ENCODE data around the gene UBE2V1. TPM values are rescaled to one million over a fixed set of nuclear protein-coding genes. Genes with fewer than 3 reads are reported as not detected.

Gene UBE2V1
- total and polyA plus RNA-seq, 2 of the 13 experiments (the other 11 are each of a cell fraction or from before 2014, with no cell fraction given): 81.3 to 132 TPM

DNA sequence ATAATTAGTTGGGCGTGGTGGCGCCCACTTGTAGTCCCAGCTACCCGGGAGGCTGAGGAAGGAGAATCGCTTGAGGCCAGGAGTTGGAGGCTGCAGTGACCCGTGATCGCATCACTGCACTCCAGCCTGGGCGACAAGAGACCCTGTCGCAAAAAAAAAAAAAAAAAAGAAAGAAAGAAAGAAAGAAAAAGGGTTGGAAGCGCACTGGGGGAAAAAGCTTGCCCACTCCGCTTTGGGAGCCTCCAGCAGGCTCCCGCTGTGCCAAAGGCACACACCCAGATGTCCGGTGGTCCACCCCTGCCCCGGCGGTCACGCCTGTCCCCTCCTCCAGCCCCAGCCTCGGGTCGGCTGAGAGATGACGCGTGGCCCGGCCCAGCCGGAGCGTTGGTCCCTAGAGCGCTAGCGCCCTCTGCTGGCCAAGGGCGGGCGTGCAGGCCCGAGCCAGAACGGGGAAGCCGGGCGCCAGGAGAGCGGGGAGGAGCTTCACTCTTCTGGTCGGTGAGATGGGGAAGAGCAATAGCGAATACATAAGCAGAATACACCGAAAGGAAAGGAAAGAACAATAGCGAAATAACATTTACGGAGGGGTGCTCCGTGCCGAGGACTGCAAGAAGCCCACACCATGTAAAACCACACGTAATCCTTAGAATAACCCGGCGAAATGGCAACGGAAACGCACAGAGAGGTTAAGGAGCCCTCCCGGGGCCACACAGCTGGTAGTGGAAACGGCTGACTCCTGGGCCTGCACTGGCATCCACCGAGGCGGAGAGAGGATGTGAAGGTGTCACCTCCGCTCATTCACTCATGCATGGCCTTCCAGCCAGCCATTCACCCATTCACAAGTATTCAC lies 41.7 kb downstream of the UBE2V1 start (continued):
- TF ChIP-seq, protein P1, sequence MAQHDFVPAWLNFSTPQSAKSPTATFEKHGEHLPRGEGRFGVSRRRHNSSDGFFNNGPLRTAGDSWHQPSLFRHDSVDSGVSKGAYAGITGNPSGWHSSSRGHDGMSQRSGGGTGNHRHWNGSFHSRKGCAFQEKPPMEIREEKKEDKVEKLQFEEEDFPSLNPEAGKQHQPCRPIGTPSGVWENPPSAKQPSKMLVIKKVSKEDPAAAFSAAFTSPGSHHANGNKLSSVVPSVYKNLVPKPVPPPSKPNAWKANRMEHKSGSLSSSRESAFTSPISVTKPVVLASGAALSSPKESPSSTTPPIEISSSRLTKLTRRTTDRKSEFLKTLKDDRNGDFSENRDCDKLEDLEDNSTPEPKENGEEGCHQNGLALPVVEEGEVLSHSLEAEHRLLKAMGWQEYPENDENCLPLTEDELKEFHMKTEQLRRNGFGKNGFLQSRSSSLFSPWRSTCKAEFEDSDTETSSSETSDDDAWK (CRISPR knock-in tag; IDR thresholded peaks at IDR 0.05): no peak
- TF ChIP-seq, protein P2, sequence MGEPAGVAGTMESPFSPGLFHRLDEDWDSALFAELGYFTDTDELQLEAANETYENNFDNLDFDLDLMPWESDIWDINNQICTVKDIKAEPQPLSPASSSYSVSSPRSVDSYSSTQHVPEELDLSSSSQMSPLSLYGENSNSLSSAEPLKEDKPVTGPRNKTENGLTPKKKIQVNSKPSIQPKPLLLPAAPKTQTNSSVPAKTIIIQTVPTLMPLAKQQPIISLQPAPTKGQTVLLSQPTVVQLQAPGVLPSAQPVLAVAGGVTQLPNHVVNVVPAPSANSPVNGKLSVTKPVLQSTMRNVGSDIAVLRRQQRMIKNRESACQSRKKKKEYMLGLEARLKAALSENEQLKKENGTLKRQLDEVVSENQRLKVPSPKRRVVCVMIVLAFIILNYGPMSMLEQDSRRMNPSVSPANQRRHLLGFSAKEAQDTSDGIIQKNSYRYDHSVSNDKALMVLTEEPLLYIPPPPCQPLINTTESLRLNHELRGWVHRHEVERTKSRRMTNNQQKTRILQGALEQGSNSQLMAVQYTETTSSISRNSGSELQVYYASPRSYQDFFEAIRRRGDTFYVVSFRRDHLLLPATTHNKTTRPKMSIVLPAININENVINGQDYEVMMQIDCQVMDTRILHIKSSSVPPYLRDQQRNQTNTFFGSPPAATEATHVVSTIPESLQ (CRISPR knock-in tag; conservative IDR thresholded peaks at IDR 0.05): peak; percentile 91; the same call in 1 of the 2 replicates
- TF ChIP-seq, protein P3, sequence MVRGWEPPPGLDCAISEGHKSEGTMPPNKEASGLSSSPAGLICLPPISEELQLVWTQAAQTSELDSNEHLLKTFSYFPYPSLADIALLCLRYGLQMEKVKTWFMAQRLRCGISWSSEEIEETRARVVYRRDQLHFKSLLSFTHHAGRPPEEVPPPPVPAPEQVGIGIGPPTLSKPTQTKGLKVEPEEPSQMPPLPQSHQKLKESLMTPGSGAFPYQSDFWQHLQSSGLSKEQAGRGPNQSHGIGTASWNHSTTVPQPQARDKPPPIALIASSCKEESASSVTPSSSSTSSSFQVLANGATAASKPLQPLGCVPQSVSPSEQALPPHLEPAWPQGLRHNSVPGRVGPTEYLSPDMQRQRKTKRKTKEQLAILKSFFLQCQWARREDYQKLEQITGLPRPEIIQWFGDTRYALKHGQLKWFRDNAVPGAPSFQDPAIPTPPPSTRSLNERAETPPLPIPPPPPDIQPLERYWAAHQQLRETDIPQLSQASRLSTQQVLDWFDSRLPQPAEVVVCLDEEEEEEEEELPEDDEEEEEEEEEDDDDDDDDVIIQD (CRISPR knock-in tag; IDR thresholded peaks at IDR 0.05; ENCODE audit: low read depth): 0 out of 2 replicates have a peak, but pooled peaks have one; percentile 58
- TF ChIP-seq HNF4A (CRISPR knock-in tag; IDR thresholded peaks at IDR 0.05): 0 out of 2 replicates have a peak, but pooled peaks have one; percentile 21
- TF ChIP-seq, protein P4, sequence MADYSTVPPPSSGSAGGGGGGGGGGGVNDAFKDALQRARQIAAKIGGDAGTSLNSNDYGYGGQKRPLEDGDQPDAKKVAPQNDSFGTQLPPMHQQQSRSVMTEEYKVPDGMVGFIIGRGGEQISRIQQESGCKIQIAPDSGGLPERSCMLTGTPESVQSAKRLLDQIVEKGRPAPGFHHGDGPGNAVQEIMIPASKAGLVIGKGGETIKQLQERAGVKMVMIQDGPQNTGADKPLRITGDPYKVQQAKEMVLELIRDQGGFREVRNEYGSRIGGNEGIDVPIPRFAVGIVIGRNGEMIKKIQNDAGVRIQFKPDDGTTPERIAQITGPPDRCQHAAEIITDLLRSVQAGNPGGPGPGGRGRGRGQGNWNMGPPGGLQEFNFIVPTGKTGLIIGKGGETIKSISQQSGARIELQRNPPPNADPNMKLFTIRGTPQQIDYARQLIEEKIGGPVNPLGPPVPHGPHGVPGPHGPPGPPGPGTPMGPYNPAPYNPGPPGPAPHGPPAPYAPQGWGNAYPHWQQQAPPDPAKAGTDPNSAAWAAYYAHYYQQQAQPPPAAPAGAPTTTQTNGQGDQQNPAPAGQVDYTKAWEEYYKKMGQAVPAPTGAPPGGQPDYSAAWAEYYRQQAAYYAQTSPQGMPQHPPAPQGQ (CRISPR knock-in tag; IDR thresholded peaks at IDR 0.05; ENCODE audit: borderline replicate concordance): no peak
- TF ChIP-seq MATR3 (CRISPR knock-in tag; IDR thresholded peaks at IDR 0.05): no peak
- TF ChIP-seq TARDBP (CRISPR knock-in tag; IDR thresholded peaks at IDR 0.05): peak; percentile 96
- peak; percentile 74 for TF ChIP-seq MED1 (CRISPR knock-in tag; IDR thresholded peaks at IDR 0.05)
- no peak for TF ChIP-seq ZFYVE20 (CRISPR knock-in tag; IDR thresholded peaks at IDR 0.05; ENCODE audit: borderline replicate concordance, low read depth)
- peak; percentile 90; the same call in 1 of the 2 replicates for TF ChIP-seq SRY (CRISPR knock-in tag; IDR thresholded peaks at IDR 0.05)
- no peak for TF ChIP-seq ZNF234 (CRISPR knock-in tag; conservative IDR thresholded peaks at IDR 0.05)
- peak; percentile 90; the same call in 1 of the 2 replicates for TF ChIP-seq NRL (CRISPR knock-in tag; IDR thresholded peaks at IDR 0.05; ENCODE audit: borderline replicate concordance)
- TF ChIP-seq ZNF644 (CRISPR knock-in tag; IDR thresholded peaks at IDR 0.05; ENCODE audit: low read depth): no peak
- no peak for TF ChIP-seq ZNF670 (CRISPR knock-in tag; IDR thresholded peaks at IDR 0.05; ENCODE audit: borderline replicate concordance)
- no peak for TF ChIP-seq XBP1 (CRISPR knock-in tag; IDR thresholded peaks at IDR 0.05)
- TF ChIP-seq ZNF30 (CRISPR knock-in tag; IDR thresholded peaks at IDR 0.05): no peak
- TF ChIP-seq ZNF570 (CRISPR knock-in tag; IDR thresholded peaks at IDR 0.05; ENCODE audit: borderline replicate concordance): no peak
- TF ChIP-seq STAG1 (CRISPR knock-in tag; IDR thresholded peaks at IDR 0.05): peak; percentile 100
- peak; percentile 88 for TF ChIP-seq ZSCAN25 (CRISPR knock-in tag; IDR thresholded peaks at IDR 0.05)
- TF ChIP-seq JARID2 (CRISPR knock-in tag; IDR thresholded peaks at IDR 0.05; ENCODE audit: insufficient replicate concordance): peak; percentile 93
- no peak for TF ChIP-seq ZNF674 (CRISPR knock-in tag; IDR thresholded peaks at IDR 0.05; ENCODE audit: low read depth)
- TF ChIP-seq ZFX (CRISPR knock-in tag; IDR thresholded peaks at IDR 0.05; ENCODE audit: low read depth): peak; percentile 84
- no peak for TF ChIP-seq RARG (CRISPR knock-in tag; IDR thresholded peaks at IDR 0.05; ENCODE audit: low read depth)
